Stimulated activated CD8-positive, alpha-beta memory T cell treated with anti-CD3 and anti-CD28 coated beads, Interleukin-7, amount 100 ng/mL, for 24 hours (primary cell): ENCODE data around the gene CEACAM5.
A peak's percentile ranks its signal among the peaks of the same experiment; 100 is the strongest.
"Not testable (repeated sequence)": the region's sequence is repeated elsewhere in the genome, so short reads cannot be mapped to it uniquely, and the experiment has no call there.

ENCODE experiments used
- DNase-seq: peaks from one replicate; pipeline ENCODE4 v3.0.0-alpha.2; 2020; ENCODE audit warnings: low read depth

Gene CEACAM5

DNA sequence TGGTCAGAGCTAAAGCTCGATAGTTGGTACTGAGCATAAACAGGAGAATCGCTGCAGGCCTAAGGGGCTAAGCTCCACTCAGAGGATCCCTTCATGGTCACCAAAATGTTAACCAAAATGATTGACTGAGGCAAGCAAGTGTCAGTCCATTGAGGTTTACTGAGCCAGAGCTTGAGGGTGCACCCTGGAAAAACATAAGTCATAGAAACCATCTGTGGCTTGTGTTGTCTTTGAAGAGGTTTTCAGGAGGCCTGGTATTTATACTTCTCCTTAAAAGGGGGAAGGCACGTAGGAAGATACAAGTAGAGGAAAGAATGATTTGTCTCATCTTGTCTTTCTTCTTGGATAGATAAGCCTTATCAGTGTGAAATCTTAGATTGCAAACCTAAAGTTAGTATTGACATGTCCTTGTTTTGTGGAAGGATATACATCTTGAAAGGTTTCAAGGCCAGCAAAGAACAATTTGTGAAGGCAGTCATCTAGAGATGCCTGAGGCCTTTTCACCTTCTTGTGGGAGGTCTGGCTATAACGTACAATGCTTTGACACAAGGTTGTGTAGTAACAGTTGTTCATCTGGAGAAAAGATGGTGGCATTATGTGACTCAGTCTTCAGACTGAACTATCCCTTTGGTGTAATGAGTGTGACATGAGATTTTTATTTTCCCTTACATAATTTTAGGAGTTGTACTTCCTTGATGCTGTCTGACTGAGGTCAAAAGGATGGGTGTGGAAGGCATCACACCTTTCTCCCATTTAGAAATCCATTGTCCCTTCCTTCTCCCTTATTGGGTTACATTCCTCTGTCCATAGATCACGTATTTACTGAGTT, 32.2 kb downstream of the CEACAM5 start:
- no peak for DNase-seq

DNA sequence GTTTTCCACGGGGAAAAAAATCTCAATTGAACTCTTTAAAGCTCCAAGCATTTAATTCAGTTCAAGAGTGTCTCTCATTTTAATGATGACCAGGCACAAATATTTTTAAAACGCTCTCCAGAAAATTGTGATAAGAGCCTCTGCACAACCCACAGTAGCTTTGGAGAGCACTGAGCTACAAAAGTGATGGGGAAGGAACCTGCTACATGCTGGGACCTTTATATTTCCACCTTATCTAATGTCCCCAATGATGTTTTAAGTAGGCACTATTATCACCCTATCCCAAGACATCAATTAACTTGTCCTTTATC, 32.8 kb downstream of the CEACAM5 start:
- DNase-seq, result no peak

DNA sequence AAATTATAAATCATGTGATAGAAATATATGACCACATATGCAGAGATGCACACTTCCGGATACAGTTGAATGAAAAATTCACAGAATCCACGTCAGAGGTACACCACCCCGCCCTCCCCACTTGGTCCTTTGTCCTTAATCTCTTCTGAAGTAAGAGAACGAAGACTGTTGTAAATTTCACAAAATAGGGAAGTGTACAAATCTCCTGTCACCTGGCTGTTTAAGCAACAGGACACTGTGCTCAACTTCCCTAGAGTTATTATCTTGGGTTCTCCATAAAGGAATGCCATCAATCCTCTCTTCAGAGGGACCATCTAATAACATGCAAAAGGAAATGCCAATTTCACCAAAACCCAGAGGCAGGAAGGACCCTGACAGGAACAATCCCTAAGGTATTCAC, 36.4 kb downstream of the CEACAM5 start:
- DNase-seq, result no peak

DNA sequence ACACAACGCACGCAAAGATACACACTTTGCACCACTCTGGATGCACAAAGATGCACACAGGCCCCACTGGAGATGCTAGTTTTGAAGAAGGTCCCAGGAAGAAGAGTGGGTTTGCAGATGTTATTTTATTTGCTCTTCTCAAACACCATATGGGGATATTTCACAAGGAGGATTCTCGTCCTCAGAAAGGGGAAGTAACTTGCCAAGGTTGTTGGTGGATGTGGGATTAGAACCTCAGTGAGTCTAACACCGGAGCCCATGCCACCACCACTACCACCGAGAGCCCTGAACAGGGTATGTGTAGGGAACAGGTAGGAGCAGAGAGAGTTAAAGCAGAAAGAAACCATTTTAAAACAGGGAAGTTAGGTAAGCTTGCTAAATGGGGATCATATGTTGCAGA, 37.3 kb downstream of the CEACAM5 start:
- no peak for DNase-seq

DNA sequence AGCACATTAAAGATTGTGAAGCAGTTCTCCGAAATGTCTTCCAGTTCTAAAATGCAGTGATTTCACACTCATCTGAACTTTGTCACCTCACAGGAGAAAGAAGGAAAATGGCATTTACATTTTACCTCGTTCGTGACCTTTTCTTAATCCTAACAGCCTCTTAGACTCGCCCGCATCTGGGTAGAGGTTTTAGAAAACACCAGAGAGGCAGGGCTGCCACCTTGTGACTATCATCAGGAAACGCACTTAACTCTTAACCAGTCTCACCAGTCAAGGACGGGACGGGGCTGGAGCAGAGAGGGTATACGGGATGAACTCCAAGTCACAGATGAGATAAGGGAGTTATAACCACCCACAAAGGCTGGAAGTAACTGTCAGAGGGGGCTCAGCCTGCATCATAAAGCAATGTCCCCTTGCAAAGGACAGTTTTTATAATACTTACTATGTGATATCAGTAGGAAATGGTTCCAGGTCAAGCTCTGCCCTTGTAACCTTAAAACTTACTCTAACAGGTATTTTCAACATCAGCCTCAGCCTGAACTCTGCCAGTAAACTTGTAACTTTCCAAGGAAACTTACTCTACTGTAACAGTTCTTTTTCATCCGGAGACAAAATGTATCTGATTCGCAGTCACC, 38.3 kb downstream of the CEACAM5 start:
- no peak for DNase-seq

DNA sequence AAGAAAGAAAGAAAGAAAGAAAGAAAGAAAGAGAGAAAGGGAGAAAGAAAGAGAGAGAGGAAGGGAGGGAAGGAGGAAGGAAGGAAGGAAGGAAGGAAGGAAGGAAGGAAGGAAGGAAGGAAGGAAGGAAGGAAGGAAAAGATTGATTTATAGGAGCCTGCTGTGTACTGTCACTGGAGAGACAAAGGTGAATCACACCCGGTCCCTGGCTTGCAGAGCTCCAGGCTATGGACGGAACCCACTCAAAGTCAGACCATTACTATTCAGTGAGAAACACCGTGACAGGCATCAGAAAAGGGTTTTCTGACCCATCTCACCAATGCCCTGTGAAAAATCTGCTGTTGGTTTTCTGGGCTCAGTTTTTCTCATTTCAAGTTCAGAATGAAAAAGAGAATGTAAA, 39.6 kb downstream of the CEACAM5 start:
- no peak for DNase-seq

DNA sequence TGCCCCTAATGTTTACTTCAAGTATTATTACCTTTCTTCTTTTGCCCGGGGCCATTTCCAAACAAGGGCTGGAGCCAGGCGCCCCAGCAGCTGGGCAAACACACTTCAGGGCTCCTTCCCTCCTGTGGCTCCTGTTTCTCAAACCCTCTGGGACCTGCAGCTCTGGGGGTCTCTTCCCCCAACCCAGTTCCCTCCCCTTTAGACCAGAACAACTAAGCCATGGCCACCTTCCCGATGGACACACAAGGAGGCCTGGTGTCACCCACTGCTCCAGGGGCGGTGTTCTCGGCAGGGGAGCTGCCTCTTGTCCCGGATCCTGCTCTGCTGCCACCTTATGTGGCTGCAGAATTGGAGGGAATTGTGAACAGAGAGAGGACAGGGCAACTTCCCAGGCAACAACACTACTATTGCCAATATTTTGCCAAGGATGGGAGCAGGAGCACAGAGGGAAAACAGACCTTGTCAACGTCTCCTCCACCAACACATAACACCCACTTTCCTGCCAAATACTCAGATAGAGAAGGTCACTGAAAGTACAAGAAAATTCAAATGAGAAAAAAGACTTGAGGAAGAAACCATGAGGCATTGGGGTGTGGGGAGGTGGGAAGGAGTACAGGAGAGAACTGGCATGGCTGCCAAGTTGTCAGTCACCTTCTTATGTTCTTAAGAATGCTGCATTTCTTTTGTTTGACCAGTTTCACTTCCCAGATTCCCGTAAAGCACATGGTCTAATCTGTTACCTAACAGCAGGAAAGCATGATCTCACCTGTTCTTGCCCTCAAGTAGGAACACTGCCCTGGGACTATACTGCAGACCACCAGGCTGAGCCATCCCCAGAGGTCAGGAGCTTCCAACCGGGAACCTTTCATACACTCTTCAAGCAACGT, 42.1 kb downstream of the CEACAM5 start:
- DNase-seq, result not testable (repeated sequence)

DNA sequence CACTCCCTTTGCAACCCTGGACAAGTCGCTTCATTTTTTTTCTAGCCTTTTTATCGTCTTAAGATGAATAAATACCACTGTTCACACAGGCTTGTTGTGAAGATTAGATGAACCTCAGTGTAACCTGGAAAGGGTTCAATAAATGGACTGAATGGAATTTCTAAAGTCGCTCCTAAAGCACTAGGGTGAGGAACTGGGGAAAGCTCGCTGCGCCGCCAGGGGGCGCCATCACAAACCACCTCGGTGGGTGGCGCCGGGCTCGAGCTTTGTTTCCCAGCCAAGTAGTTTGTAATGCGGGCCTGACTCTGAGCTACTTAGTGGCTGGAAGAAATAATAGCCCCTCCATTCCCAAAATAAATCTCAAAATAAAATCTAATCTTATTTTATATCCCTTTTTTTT, 44.7 kb downstream of the CEACAM5 start:
- DNase-seq, result peak; percentile 64

DNA sequence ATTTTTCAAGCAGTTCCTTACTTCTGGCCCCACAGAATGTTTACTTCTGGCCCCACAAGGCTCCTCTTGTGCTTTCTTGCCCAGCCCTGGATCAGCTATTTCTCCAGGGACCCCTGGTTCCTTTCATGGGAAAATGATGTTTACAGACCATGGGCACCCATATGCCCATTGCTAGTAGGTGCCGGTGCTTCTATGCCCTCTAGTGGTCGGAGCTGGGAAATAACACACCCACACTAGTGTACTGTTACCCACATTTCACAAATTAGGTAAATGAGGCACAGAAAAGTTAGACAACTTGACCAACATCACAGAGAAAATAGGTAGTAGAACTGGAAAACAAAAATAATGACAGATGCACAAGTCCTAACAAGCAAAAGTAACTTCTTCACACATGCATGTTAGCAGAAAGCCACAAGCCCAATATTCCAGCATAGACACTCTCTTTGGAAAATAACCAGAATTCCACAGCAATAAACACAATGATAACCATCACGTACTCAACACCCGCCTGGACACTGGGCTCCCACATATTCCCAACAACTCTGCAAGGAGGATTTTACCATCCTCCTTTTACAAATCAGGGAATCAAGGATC, 45.6 kb downstream of the CEACAM5 start:
- peak; percentile 56 for DNase-seq

DNA sequence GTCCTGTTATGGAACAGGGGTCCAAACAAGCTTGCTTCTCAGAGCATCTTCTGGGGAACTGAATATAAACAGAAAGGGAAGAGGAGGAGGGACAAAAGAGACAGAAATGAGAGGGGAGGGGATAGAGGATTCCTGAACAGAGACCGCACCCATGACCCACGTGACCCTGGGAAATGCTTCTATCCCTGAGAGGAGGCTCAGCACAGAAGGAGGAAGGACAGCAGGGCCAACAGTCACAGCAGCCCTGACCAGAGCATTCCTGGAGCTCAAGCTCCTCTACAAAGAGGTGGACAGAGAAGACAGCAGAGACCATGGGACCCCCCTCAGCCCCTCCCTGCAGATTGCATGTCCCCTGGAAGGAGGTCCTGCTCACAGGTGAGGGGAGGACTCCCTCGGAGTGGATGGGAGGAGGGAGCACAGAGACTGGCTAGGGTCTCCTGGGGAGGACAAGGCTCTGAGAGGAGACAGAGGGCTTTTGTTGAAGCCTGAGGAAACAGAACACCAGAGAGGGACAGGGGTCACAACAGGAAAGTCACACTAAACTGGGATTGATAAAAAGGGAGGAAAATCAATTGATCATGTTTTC, 47.0 kb downstream of the CEACAM5 start, which contains the start of gene CEACAM6:
TSS of gene CEACAM6 (plus strand) at position 203 of the 586 bp plus-strand sequence. CDS start at position 312, 109 bp downstream.
- DNase-seq, result no peak

DNA sequence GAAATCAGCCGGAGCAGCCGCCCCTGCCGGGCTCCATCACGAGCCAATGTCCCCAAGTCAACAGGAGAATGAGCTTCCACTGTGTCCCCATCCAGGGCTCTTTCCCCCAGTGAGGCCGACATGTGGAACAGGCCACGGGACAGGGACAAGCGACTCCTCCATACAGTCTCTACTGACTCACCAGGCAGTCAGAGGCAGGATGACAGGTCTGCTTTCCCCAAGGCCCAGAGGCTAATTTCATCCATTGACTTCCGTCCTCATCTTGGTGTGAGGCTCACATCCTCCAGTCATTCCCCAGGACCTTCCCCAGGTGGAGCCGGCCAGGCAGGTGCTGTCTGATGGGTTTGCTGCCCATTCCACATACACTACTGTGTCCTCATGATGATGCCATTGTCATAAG, 50.4 kb downstream of the CEACAM5 start:
- no peak for DNase-seq

DNA sequence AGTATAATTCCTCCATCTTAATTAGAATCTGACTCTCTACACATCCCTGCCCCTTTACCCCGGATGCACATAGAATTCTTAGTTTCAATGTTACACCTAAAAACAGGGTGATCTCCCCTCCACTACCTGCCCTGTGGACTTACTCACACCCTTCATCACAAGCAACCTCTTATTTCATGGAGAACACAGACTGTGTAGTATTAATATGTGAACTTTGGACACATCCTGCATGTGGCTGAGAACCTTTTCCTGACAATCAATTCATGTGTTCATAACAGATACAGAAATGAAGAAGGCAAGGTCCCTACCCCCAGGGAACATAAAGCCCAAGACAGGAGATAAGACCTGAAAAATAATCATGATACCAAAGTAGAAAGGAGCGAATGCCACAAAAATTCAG, 58.7 kb downstream of the CEACAM5 start:
- DNase-seq, result no peak

DNA sequence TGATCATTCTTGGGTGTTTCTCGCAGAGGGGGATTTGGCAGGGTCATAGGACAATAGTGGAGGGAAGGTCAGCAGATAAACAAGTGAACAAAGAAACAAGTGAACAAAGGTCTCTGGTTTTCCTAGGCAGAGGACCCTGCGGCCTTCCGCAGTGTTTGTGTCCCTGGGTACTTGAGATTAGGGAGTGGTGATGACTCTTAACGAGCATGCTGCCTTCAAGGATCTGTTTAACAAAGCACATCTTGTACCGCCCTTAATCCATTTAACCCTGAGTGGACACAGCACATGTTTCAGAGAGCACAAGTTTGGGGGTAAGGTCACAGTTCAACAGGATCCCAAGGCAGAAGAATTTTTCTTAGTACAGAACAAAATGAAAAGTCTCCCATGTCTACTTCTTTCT, 59.7 kb downstream of the CEACAM5 start:
- DNase-seq, result not testable (repeated sequence)

DNA sequence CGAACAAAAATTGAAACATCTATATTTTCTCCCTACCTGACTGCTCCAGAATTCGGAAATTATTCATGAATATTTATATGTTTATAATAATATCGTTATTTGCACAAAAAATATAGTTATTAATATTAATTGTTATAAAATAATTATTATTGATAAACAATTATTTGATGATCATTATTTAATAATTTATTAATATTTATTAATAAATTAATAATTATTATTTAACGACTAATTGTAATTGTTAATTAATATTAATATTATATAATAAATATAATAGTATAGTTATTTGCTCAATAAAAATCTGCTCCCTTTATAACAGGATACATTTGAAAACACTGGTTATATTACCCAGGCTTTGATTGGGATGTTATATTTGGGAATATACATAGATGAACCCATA, 61.2 kb downstream of the CEACAM5 start:
- no peak for DNase-seq

DNA sequence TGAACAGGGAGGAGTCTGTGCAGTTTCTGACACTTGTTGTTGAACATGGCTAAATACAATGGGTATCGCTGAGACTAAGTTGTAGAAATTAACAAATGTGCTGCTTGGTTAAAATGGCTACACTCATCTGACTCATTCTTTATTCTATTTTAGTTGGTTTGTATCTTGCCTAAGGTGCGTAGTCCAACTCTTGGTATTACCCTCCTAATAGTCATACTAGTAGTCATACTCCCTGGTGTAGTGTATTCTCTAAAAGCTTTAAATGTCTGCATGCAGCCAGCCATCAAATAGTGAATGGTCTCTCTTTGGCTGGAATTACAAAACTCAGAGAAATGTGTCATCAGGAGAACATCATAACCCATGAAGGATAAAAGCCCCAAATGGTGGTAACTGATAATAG, 63.0 kb downstream of the CEACAM5 start:
- DNase-seq, result no peak

DNA sequence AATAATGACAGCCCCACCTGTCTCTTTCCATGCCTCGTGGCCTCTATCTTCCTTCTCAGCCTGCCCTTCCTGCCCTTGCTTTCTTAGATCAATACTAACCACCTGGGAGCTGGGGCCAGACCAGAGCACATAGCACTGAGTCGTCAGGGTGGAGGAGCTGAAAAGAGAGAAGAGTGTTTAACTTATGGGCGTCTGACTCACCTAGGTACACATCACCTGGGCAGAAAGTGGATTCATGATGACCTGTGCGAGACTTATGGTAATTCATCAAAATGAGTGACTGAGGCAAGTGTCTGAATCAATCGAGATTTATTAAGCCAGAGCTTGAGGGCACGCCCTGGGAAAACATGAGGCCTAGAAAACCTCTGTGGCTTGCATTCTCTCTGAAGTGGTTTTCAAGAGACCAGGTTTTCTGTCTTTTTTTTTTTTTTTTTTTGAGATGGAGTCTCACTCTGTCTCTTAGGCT, 66.1 kb downstream of the CEACAM5 start:
- peak; percentile 11 for DNase-seq

DNA sequence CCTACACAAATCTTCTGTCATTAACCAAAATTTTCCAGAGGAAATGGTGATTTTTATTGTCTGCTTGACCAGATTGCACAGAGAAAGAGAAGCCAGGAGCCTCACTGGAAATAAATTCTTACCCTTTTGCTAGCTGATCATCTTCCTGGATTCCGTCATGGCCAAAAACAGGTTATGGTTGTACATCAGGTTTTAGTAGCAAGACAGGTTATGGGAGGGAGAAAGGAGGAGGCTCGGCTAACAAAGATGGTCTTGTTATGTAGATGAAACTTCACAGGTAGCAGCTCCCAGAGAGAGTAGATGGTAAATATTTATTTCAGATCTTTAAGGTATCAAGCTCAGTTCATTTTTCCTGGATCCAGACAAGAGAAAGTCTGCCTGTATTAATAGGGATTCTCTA, 68.3 kb downstream of the CEACAM5 start:
- no peak for DNase-seq
